Ishikawa (cell line): ENCODE data around the gene BABAM2.

Source experiments
- CEBPB ChIP-seq: IDR thresholded peaks from 2 replicates; pipeline ENCODE4 v1.6.1; 2012
- CREB1 ChIP-seq: IDR thresholded peaks from 2 replicates; pipeline ENCODE4 v1.6.1; 2012; ENCODE audit warnings: low read depth
- EGR1 ChIP-seq: IDR thresholded peaks from 2 replicates; pipeline ENCODE4 v1.6.1; 2012
- EP300 ChIP-seq: IDR thresholded peaks from 2 replicates; pipeline ENCODE4 v1.6.1; 2012; ENCODE audit warnings: borderline replicate concordance
- FOXM1 ChIP-seq: IDR thresholded peaks from 2 replicates; pipeline ENCODE4 v1.6.1; 2012; ENCODE audit warnings: low read depth, borderline replicate concordance
- MAX ChIP-seq: IDR thresholded peaks from 2 replicates; pipeline ENCODE4 v1.6.1; 2012
- NFIC ChIP-seq: IDR thresholded peaks from 2 replicates; pipeline ENCODE4 v1.6.1; 2012
- RAD21 ChIP-seq: IDR thresholded peaks from 2 replicates; pipeline ENCODE4 v1.6.1; 2012; ENCODE audit warnings: low read depth
- REST ChIP-seq: IDR thresholded peaks from 2 replicates; pipeline ENCODE4 v1.6.1; 2012; ENCODE audit warnings: low read depth, mild to moderate bottlenecking
- TAF1 ChIP-seq: IDR thresholded peaks from 2 replicates; pipeline ENCODE4 v1.6.1; 2012; ENCODE audit warnings: low read depth, mild to moderate bottlenecking
- TCF12 ChIP-seq: IDR thresholded peaks from 2 replicates; pipeline ENCODE4 v1.6.1; 2012; ENCODE audit warnings: low read depth
- TEAD4 ChIP-seq: IDR thresholded peaks from 2 replicates; pipeline ENCODE4 v1.6.1; 2012
- USF1 ChIP-seq: IDR thresholded peaks from 2 replicates; pipeline ENCODE4 v1.6.1; 2012
- YY1 ChIP-seq: IDR thresholded peaks from 2 replicates; pipeline ENCODE4 v1.6.1; 2012; ENCODE audit warnings: low read depth
- ZBTB7A ChIP-seq: IDR thresholded peaks from 2 replicates; pipeline ENCODE4 v1.6.1; 2012; ENCODE audit warnings: low read depth

BABAM2 gene

GRCh38 chr2:27929916-27930486, 39.5 kb downstream of the BABAM2 start:
- TF ChIP-seq TAF1 (no peak), MAX (no peak), TCF12 (no peak), REST (no peak), ZBTB7A (no peak), EGR1 (no peak), CEBPB (no peak), USF1 (no peak), FOXM1 (no peak), CREB1 (no peak), EP300 (no peak), YY1 (no peak)

- TF ChIP-seq USF1 (no peak), ZBTB7A (no peak), TEAD4 (no peak), FOXM1 (no peak), RAD21 (no peak), CEBPB (no peak), MAX (no peak), TCF12 (no peak), REST (no peak), YY1 (no peak), CREB1 (no peak), EGR1 (no peak)
These were observed 40.9 kb downstream of the BABAM2 start for GRCh38 chr2:27931361-27931950.

GRCh38 chr2:27932396-27932795, 41.9 kb downstream of the BABAM2 start:
- TF ChIP-seq TEAD4: peak; percentile 56
- TF ChIP-seq EP300: no peak

GRCh38 chr2:27935026-27935425, 44.5 kb downstream of the BABAM2 start:
- TF ChIP-seq TAF1 (no peak), EP300 (no peak), TCF12 (no peak), CEBPB (no peak), USF1 (no peak), REST (no peak), EGR1 (no peak), ZBTB7A (no peak), RAD21 (no peak), YY1 (no peak), TEAD4 (no peak), MAX (no peak), CREB1 (no peak), FOXM1 (no peak), NFIC (no peak)
